DOHH2 (cell line): ENCODE results near the gene GSG1L.

Source experiments
- H3F3A ChIP-seq: fragments of 200-600 bp; sonication (generic), shearing (Covaris generic); 2 replicates; pipeline ENCODE4 v1.6.0; 2016; ENCODE audit warnings: antibody characterized with exemption, mild to moderate bottlenecking; ENCODE audit not compliant: control insufficient read depth, insufficient read depth
- H3K27ac ChIP-seq: fragments of 200-600 bp; sonication (generic); 2 replicates; pipeline ENCODE4 v1.5.1; 2014; ENCODE audit warnings: low read depth, mild to moderate bottlenecking, low read length, moderate library complexity
- H3K27me3 ChIP-seq: fragments of 200-600 bp; sonication (generic); 2 replicates; pipeline ENCODE4 v1.6.1; 2014; ENCODE audit warnings: mild to moderate bottlenecking, low read length, mixed read lengths; ENCODE audit not compliant: control insufficient read depth
- H3K36me3 ChIP-seq: fragments of 200-600 bp; sonication (generic); 2 replicates; pipeline ENCODE4 v1.6.1; 2014; ENCODE audit warnings: mild to moderate bottlenecking, low read length, moderate library complexity, mixed read lengths; ENCODE audit not compliant: control insufficient read depth
- H3K4me1 ChIP-seq: fragments of 200-600 bp; sonication (generic); 2 replicates; pipeline ENCODE4 v1.6.1; 2014; ENCODE audit warnings: mild to moderate bottlenecking, low read length, mixed read lengths; ENCODE audit not compliant: control insufficient read depth
- H3K4me2 ChIP-seq: fragments of 200-600 bp; sonication (generic); 2 replicates; pipeline ENCODE4 v1.6.0; 2014; ENCODE audit warnings: mild to moderate bottlenecking, low read length, moderate library complexity
- H3K4me3 ChIP-seq: fragments of 200-600 bp; sonication (generic); 2 replicates; pipeline ENCODE4 v1.5.1; 2014; ENCODE audit warnings: mild to moderate bottlenecking, low read length, mixed read lengths
- H3K79me2 ChIP-seq: fragments of 200-600 bp; sonication (generic); 2 replicates; pipeline ENCODE4 v1.6.1; 2014; ENCODE audit warnings: mild to moderate bottlenecking, low read length, mixed read lengths; ENCODE audit not compliant: control insufficient read depth
- H3K9me2 ChIP-seq: fragments of 200-600 bp; sonication (generic); replicated peaks from 2 replicates; pipeline ENCODE4 v1.6.1; 2014; ENCODE audit warnings: mild to moderate bottlenecking, low read length, mixed read lengths; ENCODE audit not compliant: control insufficient read depth
- H3K9me3 ChIP-seq: fragments of 200-600 bp; sonication (generic); 2 replicates; pipeline ENCODE4 v1.6.1; 2014; ENCODE audit warnings: antibody characterized with exemption, low read length, mixed read lengths; ENCODE audit not compliant: control insufficient read depth, insufficient read depth
- H4K20me1 ChIP-seq: fragments of 200-600 bp; sonication (generic); 2 replicates; pipeline ENCODE4 v1.6.0; 2014; ENCODE audit warnings: low read depth, mild to moderate bottlenecking, antibody characterized with exemption, low read length, moderate library complexity; ENCODE audit not compliant: control insufficient read depth, insufficient read depth
- EZH2phosphoT487 ChIP-seq: fragments of 200-600 bp; sonication (generic); IDR thresholded peaks from 2 replicates; pipeline ENCODE4 v1.6.1; 2017; ENCODE audit warnings: borderline replicate concordance, mild to moderate bottlenecking, antibody characterized with exemption, low read length, moderate library complexity, mixed read lengths
- TF ChIP-seq, protein P1 (sequence below): fragments of 200-600 bp; sonication (generic); IDR thresholded peaks from one replicate; pipeline ENCODE4 v1.5.1; 2014; ENCODE audit warnings: antibody characterized with exemption, mild to moderate bottlenecking, low read depth, low read length; ENCODE audit not compliant: poor library complexity, severe bottlenecking

The GSG1L gene

DNA sequence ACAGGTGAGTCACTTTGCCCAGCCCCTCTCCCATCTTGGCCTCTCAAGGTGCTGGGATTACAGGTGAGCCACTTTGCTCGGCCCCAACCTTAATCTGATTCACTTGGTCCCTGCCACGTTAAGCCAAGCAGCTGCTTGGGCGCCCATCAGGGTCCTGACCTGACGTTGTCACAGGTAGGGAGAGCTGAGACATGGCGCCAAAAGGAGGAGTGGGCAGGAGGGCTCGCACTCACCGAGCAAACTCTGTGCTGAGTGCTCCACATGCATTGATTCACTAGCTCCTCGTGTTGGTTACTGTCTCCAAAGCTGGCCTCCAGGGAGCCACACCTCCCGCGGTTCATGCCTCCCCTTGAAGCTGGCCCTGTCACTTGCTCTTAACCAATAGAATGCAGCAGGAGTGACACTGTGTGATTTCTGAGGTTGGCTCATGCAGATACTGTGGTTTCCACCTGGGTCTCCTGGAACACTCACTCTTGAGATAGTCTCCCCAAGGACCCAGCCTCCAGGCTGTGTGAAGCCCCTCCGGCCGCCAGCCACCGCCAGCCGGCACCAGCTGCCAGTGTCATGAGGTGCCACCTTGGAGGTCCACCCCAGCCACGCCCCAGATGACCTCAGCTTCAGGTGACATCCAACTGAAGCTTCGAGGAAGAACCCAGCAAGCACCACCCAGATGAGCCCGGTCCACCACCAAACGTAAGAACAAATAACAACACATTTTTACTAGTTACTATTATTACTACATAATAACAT lies 223.0 kb downstream of the GSG1L start:
- H3K36me3 ChIP-seq = no peaks in the 10 kb centered on the region
- H3K4me3 ChIP-seq = no peak overlapping the region
- no peaks in the 10 kb centered on the region for H3K79me2 ChIP-seq
- H3K27ac ChIP-seq = no peak overlapping the region
- H3K27me3 ChIP-seq = 0 out of 2 replicates have a peak, but pooled peaks cover 4% of the 10 kb centered on the region
- no peaks in the 10 kb centered on the region for H3F3A ChIP-seq
- H3K4me1 ChIP-seq = no peaks in the 10 kb centered on the region
- H3K4me2 ChIP-seq = no peak overlapping the region
- H3K9me3 ChIP-seq = no peaks in the 10 kb centered on the region
- H3K9me2 ChIP-seq = no peaks in the 10 kb centered on the region
- TF ChIP-seq, protein P1, sequence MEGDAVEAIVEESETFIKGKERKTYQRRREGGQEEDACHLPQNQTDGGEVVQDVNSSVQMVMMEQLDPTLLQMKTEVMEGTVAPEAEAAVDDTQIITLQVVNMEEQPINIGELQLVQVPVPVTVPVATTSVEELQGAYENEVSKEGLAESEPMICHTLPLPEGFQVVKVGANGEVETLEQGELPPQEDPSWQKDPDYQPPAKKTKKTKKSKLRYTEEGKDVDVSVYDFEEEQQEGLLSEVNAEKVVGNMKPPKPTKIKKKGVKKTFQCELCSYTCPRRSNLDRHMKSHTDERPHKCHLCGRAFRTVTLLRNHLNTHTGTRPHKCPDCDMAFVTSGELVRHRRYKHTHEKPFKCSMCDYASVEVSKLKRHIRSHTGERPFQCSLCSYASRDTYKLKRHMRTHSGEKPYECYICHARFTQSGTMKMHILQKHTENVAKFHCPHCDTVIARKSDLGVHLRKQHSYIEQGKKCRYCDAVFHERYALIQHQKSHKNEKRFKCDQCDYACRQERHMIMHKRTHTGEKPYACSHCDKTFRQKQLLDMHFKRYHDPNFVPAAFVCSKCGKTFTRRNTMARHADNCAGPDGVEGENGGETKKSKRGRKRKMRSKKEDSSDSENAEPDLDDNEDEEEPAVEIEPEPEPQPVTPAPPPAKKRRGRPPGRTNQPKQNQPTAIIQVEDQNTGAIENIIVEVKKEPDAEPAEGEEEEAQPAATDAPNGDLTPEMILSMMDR = no peak
- TF ChIP-seq EZH2phosphoT487 = no peak
- H4K20me1 ChIP-seq = no peaks in the 10 kb centered on the region

GRCh38 chr16:27839419-27839818 lies 224.1 kb downstream of the GSG1L start:
- Histone ChIP-seq H3K27ac (no peak overlapping the region), H3K27me3 (0 out of 2 replicates have a peak, but pooled peaks cover 4% of the 10 kb centered on the region), H3K4me3 (no peak overlapping the region), H3K4me1 (no peaks in the 10 kb centered on the region), H3K9me3 (no peaks in the 10 kb centered on the region), H3K9me2 (no peaks in the 10 kb centered on the region), H3K79me2 (no peaks in the 10 kb centered on the region), H3K36me3 (no peaks in the 10 kb centered on the region), H3F3A (no peaks in the 10 kb centered on the region), H4K20me1 (no peaks in the 10 kb centered on the region), H3K4me2 (no peak overlapping the region)
- TF ChIP-seq, protein P1 = no peak
- no peak for TF ChIP-seq EZH2phosphoT487

GRCh38 chr16:27838536-27839175 lies 224.9 kb downstream of the GSG1L start:
- Histone ChIP-seq H3F3A (no peaks in the 10 kb centered on the region), H3K36me3 (no peaks in the 10 kb centered on the region), H3K27ac (no peak overlapping the region), H3K4me3 (no peak overlapping the region), H3K79me2 (no peaks in the 10 kb centered on the region), H3K4me2 (no peak overlapping the region), H4K20me1 (no peaks in the 10 kb centered on the region), H3K4me1 (no peaks in the 10 kb centered on the region), H3K9me3 (no peaks in the 10 kb centered on the region), H3K27me3 (peaks cover 4% of the 10 kb centered on the region; the same call in 1 of the 2 replicates), H3K9me2 (no peaks in the 10 kb centered on the region)
- TF ChIP-seq, protein P1 = no peak
- no peak for TF ChIP-seq EZH2phosphoT487
